HG03439 (cell line): ENCODE results near the gene INSRR.

ENCODE experiments used
- ATAC-seq: cut with Tn5 transposase; IDR thresholded peaks from one replicate; pipeline ENCODE4 v1.9.1; 2021; ENCODE audit warnings: mild to moderate bottlenecking, moderate library complexity; ENCODE audit not compliant: unreplicated experiment

INSRR gene

DNA sequence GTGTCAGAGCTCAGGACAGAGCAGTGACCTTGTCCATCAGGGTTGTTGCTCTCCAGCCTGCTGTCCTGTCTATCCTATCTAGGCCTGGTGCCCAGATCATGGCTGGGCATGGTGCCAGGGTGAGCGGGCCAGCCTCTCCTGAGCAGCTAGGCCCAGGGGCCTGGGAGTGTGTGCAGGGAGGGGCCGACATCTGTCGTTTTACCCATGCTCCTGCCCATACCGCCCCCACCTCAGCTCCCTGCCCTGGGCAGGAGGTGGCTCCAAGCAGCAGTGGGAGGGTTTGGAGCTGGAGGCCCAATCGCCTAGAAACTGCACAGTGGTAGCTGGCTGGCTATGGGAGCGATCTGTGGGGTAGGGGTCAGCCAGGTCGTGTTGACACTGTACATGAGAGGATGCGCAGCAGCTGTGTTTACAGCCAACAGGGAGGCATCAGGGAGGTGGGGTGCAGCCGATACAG lies 6.5 kb downstream of the INSRR start:
- no peak for ATAC-seq

DNA sequence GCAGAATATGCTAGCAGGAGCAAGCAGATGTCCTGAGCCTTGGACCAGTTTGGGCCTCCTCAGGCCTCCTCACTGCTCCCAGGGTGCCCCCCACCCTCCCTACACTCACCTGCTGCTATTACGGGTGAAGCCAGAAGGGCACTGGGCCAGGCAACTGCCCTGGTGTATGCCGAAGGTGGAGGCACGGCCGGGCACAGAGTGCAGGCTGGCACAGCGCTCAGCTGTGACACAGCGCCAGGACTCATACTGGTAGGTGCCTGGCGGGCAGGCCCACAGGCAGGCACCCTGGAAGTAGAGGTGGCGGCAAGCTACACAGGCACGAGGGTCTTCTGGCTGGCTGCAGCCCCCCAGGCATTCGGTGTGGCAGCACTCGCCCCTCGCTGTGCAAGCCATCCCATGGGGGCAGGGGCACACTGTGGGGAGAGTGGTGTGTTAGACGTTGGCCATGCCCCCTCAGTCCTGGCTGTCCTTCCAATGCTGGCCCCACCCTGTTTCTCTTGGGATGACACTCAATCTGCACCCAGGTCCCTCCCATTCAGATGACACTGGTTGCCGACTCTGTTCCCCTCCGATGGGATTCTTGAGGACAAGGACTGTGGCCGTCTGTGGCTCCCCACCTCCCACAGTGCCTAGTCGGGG lies 7.0 kb downstream of the INSRR start:
- no peak for ATAC-seq

DNA sequence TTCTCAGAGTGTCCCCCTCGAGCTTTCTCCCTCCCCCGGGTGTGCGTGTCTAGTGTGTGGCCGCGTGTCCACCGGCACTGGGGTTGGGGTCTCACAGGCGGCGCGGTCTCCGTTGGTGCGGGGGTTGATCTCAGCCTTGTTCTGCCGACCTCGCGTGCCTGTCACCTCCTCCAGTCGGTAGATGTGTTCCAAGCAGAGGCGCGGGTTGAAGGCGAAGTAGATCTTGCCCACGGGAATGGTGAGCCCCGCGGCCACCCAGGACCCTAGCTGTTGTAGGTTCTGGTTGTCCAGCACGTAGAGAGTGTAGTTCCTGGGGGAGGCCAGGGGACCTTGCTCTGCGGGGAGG lies 9.8 kb downstream of the INSRR start:
- no peak for ATAC-seq

GRCh38 chr1:156848461-156849150 lies 10.3 kb downstream of the INSRR start:
- no peak for ATAC-seq

DNA sequence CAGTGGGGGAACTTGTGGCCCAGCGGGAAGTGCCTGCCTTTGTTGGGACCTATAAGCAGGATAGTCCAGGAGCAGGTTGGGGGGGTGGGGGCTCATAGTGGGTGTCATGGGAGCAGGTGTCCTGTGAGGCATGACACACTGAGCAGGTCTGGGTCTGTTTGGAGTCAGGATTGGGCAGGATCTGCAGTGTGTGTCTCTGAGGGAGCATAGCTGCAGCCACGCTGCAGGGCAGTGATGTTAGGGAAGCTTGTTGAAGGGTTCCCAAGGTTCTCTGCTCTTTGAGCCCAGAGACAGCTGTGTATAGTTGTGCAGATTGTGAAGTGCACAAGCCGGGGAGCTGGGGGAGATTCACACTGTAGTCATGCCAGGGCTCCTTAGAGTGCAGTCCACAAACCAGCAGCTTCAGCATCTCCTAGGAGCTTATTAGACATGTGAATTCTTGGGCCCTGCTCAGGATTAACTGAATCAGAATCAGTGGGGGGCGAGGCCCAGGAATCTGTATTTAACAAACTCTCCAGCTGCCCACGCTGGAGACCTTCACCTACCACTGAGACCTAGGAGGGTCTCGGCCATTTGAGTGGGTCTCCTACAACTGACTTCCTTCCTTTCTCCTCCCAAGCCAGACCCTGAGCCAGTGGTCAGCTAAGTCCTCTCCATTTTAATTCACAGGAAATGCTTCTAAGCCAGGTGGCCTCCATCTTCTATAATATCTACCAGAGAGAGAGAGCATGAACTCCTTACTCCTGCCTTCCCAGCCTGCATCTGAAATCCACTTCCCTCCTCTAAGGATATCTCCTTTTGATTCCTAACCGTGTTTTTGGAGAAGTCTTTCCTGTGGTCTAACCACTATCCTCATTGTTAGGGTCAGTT lies 11.1 kb downstream of the INSRR start:
- no peak for ATAC-seq

DNA sequence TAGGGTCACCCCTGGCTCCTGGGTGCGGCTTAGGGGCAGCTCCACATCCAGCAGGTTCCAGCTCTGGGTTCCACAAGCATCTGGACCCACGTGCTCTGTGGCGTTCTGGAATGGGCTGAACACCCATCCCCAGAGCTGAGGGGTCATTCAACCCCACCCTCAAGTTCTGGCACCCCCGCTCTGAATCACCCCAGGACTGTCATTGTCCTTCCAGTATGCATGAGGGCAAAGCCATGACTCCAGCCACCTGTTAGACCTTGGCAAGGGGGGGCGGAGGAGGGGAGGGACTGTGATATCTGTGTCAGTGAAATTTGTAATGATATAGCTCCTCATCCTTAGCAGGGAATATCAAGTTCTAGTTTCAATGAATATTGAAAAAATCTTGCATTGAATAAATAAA lies 12.3 kb downstream of the INSRR start:
- ATAC-seq: no peak

GRCh38 chr1:156845953-156846545 lies 12.9 kb downstream of the INSRR start:
- no peak for ATAC-seq

DNA sequence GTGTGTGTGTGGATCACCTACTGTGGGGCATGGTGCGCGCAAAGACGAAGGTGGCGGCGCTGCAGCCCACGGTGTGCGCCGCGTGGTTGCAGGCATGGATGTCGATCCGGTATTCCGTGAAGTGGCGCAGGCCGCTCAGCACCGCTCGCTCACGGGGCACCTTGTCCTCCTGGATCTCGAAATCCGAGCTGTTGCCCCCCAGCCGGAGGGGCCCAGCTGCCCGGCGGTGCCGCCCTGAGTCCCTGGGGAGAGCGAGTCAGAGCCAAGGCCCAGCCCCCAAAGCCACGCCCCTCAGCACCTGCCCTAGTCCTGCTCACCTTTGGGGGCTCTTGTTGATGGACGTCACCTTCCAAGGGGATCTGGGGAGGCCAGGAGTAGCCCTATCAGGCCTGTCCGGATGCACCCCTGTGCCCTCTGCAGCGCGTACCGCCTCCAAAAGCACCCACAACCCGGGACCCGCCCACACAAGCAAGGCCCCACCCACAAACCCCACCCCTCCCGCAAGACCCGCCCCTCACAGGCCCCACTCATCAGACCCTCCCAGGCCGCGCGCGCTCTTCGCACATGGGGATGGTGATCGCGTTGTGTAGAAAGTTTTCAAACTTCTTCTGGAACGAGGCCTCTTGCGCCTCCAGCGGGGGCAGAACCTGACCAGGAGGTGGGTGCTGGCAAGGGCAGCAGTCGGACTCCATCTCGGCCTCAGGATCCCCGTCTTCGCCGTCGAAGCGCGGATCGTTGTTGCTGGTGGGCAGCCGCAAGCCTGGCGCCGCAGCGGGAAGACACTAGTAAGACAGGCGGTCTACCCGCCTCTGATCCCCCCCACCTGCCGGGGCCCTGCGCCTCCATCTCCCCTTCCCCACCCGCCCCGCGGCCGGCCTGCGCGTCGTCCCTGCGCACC lies 13.6 kb downstream of the INSRR start:
- no peak for ATAC-seq

GRCh38 chr1:156844638-156845037 lies 14.3 kb downstream of the INSRR start:
- ATAC-seq: no peak

GRCh38 chr1:156844102-156844501 lies 14.8 kb downstream of the INSRR start:
- ATAC-seq: no peak

DNA sequence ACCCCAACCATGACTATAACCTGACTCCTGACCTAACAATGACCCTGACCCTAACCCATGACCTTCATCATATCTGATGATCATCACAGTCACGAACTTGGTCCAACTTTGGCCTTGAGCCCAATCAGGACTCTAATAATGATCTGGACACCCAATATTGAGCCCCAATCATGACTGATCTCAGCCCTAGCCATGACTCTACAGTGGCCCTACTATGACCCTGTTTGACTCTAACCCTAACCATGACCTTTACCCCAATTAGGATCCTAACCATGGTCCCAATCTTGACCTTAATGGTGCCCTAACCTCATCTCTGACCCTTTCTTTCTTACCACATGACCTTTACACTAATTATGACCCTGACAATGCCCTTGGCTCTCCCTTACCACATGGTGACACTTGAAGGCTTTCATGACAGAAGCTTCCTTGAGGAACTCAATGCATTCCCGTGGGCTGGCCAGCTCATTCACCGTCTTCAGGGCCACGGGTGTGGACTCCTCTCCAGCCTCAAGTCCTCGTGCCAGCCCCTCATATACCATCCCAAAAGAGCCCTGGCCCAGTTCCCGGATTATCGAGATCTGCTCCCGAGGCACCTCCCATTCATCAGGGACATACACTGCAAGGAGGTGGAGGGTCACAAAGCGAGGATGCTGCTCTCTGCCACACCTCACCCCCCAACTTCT lies 16.2 kb downstream of the INSRR start:
- ATAC-seq: no peak

DNA sequence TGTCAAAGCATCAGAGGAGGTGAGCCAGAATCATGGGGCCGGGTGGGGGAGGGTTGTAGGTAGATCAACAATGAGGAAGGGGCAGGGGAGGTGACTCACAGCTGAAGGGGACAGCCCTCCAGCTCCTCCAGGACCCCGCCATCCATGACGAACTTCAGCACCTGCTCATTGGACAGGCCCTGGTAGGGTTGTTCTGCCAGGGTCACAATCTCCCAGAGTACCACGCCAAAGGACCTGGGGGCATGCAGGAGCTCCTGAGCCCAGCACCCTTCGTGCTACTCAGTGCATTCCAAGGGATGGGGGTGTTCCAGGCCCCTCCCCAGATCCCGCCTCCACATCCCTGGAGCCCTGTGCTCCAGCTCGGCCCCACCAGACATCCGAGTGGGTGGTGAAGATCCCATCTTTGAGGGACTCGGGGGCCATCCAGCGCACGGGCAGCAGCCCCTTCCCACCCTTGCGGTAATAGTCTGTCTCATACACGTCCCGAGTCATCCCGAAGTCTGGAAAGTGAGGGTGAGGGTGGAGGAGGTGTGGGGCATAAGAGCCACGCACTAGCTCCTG lies 17.5 kb downstream of the INSRR start:
- ATAC-seq: no peak

DNA sequence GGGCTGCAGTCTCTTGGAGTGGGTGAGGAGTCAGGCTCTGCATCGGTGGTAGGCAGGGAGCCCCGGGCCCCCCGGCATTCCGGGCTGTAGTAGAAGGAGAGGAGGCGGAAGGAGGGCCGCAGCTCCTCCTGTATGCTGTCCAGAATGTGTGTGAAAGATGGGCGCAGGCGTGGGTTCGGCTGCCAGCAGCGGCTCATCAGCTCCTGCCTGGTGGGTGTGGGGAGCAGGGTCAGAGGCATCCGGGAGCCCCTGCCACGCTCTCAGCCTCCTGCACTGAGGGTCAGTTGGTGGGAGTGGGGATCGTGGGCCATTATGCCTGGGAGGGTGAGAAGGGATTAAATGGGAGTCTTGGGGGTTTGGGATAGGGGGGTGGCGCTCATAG lies 18.0 kb downstream of the INSRR start:
- no peak for ATAC-seq

GRCh38 chr1:156840186-156840897 lies 18.6 kb downstream of the INSRR start:
- ATAC-seq: no peak

DNA sequence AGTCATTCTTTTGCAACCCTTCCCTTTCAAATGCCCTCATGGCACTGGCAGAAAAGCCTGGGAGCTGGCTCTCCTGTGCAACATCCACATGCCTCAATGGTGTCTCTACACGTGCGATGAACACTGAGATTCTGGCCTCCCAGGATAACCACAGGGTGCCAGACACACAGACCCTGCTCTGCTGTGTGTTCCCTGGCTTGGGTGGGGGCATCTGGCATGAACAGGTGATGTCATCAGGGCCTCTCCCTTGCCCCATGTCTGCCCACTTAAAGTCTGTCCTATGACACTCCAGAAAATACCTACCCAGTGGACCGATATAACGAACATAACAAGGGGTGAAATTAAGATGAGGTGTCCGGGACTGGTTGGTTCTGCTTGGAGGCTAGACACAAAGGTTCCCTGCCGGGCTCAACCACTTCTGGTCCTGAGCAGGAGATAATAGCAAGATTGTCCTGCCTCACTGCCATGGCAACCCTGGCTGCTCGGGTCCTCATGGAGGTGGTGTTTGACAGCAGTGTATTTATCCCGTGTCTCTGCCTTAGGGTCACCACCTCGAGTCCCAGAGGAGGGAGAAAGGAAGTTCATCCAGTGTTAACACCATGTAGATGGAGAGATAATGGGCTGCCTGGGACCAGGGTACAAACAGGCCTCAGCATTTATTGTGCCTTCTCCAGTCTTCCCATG lies 19.3 kb downstream of the INSRR start:
- ATAC-seq: no peak

DNA sequence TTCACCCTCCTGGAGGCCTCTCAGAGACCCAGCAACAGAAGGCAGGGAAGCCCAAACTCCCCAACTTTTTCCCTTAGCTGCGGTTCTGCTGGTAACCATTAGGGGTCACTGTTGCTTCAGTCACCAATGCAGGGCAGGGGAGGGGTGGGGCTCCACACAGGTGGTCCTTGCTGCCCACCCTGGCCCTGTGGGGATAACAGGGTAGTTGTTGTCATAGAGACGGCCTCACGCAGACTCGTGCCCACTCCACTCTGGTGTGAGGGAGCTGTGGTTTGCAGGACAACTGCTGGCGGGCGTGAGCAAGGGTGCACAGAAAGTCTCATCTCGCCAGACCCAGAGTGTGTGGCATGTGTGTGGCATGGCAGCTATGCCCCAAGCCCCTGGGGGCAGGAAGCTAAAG lies 19.9 kb downstream of the INSRR start:
- no peak for ATAC-seq

DNA sequence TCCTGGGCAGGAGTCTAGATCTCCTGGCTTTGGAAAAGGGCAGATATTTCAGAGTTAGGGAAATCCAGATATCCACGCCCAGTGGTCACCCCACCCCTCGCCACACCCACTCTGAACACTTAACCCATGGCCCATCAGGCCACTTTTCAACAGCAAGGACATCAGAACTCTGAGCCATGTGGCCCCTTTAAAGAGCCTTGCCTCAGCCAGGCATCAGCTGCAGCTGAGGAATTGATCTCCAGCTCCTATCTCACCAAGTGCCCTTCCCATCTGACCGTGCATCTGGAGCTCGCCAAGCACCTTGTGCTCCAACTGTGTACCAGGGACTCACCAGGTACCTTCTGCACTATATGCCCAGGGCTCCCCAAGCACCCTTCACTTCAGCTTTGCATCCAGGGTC lies 22.0 kb downstream of the INSRR start:
- no peak for ATAC-seq

DNA sequence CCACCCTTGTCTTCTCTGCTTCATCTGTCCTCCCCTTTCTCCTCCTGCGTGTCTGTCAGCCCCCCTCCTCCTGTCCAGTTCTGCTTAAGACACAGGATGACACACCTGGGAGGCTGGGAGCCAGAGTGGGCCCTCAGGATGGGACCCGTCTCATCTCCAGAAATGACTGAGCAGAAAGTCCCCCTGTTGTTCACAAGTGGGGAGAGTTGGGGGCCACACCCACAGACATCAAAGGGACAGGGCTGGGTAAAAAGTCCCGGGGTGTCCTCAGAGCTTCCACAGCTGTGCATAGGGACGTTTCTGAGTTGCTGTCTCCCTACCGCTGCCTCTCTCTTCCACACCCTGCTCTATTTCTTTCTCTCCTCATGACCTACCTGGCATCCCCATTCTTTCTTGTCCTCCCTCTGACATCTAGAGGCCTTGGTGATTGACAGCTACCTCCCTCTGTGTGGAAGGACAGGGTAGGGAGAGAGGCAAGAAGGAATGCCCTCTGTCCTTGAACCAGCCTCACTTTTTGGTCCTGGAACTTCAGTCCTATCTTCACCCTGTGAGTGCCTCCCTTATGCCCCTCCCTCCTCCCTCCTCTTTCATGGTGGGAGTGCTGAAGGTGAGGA lies 22.8 kb downstream of the INSRR start:
- ATAC-seq: no peak
